ENCODE results near the gene ZNF385A. TPM values are rescaled to one million over a fixed set of nuclear protein-coding genes. Genes with fewer than 3 reads are reported as not detected.

ZNF385A gene
- total and polyA plus RNA-seq, 4 donors = 2.5 to 4.0 (median 2.8) TPM

DNA sequence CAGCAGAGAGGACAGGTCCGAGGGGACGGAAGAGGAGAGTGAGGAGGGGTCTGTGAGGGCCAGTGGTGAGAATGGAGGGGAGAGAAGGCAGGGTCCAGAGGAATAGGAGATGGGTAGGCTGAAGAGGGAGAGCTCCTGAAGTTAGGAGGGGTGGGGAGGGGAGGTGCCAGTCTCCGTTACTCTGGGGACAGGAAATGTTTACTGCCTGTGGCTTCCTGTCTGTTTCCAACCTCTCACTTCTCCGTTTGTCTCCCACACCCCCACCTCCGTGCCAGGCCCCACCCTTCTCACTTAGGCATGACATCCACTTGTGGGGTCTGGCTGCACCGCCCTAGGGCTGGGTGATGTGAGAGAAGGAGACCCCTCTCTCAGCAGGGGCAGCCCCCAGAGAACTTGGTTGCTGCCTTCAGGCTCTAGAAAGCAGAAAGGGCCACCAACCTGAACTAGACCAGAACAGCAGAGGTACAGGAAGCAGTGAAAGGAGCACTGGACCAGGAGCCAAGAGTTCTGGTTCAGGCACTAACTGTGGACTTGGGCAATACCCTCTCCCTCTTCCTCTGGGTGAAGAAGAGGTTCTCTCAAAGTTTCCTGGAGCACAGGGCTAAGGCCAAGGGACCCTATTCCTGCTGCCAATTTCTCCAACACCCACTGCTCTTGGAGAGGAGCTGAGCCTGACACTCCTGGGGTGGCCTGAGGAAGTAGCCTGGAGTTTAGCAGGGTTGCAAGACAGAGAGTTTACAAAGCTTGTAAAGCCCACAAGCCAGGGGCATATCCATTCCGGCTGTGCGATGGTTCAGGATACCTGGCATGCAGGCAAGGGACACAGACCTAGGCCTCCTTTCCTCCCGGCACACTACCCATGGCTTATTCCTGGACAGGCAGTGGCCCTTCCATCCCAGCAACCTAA is 29.0 kb upstream of the ZNF385A start:
- Histone ChIP-seq H3K27ac (ENCODE audit: low read depth in 1 of 2, low read length in 2 of 2) (peak overlapping the region; percentile 37 to 76), H3K27me3 (ENCODE audit: control insufficient read depth in 4 of 4, insufficient read depth in 4 of 4, low read length in 3 of 4) (no peaks in the 10 kb centered on the region), H3K4me3 (ENCODE audit: low read depth in 1 of 3, low read length in 3 of 3) (no peak overlapping the region), H3K4me1 (ENCODE audit: control insufficient read depth in 4 of 4, insufficient read depth in 4 of 4, low read length in 3 of 4) (peaks cover 18 to 63% (median 54%) of the 10 kb centered on the region in 4 donors), H3K9me3 (ENCODE audit: control insufficient read depth in 4 of 4, low read length in 3 of 4) (no peaks in the 10 kb centered on the region), H3K9ac (ENCODE audit: low read depth in 1 of 2, low read length in 2 of 2) (peak overlapping the region; percentile 19 to 32), H3K36me3 (ENCODE audit: control insufficient read depth in 4 of 4, insufficient read depth in 3 of 4, low read depth in 1 of 4, low read length in 3 of 4) (peaks cover 0 to 9% (median 3%) of the 10 kb centered on the region in 4 donors)
- no peak for DNase-seq (ENCODE audit: low spot score)
- TF ChIP-seq GABPA (IDR thresholded peaks at IDR 0.05 in 1 of 2, conservative IDR thresholded peaks at IDR 0.05 in 1 of 2) = no peak
- TF ChIP-seq, protein P1, sequence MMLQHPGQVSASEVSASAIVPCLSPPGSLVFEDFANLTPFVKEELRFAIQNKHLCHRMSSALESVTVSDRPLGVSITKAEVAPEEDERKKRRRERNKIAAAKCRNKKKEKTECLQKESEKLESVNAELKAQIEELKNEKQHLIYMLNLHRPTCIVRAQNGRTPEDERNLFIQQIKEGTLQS (IDR thresholded peaks at IDR 0.05) = no peak
- TF ChIP-seq, protein P2, sequence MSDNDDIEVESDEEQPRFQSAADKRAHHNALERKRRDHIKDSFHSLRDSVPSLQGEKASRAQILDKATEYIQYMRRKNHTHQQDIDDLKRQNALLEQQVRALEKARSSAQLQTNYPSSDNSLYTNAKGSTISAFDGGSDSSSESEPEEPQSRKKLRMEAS (IDR thresholded peaks at IDR 0.05) = no peak
- no peak for TF ChIP-seq EGR1 (IDR thresholded peaks at IDR 0.05; ENCODE audit: low read depth in 2 of 2)
- TF ChIP-seq RAD21 (IDR thresholded peaks at IDR 0.05) = no peak
- TF ChIP-seq FOXA2 (IDR thresholded peaks at IDR 0.05) = no peak
- TF ChIP-seq, protein P3, sequence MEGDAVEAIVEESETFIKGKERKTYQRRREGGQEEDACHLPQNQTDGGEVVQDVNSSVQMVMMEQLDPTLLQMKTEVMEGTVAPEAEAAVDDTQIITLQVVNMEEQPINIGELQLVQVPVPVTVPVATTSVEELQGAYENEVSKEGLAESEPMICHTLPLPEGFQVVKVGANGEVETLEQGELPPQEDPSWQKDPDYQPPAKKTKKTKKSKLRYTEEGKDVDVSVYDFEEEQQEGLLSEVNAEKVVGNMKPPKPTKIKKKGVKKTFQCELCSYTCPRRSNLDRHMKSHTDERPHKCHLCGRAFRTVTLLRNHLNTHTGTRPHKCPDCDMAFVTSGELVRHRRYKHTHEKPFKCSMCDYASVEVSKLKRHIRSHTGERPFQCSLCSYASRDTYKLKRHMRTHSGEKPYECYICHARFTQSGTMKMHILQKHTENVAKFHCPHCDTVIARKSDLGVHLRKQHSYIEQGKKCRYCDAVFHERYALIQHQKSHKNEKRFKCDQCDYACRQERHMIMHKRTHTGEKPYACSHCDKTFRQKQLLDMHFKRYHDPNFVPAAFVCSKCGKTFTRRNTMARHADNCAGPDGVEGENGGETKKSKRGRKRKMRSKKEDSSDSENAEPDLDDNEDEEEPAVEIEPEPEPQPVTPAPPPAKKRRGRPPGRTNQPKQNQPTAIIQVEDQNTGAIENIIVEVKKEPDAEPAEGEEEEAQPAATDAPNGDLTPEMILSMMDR (IDR thresholded peaks at IDR 0.05; ENCODE audit: low read depth, low read length, missing input control) = no peak
- no peak for TF ChIP-seq JUND (IDR thresholded peaks at IDR 0.05)
- TF ChIP-seq NR2F2 (IDR thresholded peaks at IDR 0.05) = no peak
- TF ChIP-seq YY1 (IDR thresholded peaks at IDR 0.05) = no peak
- TF ChIP-seq FOXA1 (IDR thresholded peaks at IDR 0.05) = no peak
- WGBS = 36% methylated on average over 9 of the region's 9 CpGs

- no peaks in the 10 kb centered on the region for H3K9me3 ChIP-seq (ENCODE audit: control insufficient read depth in 4 of 4, low read length in 3 of 4)
- 39% methylated on average over 3 of the region's 3 CpGs for WGBS
- no peak for DNase-seq (ENCODE audit: low spot score)
- peak overlapping the region; percentile 19 to 32 for H3K9ac ChIP-seq (ENCODE audit: low read depth in 1 of 2, low read length in 2 of 2)
- peak overlapping the region; percentile 37 to 76 for H3K27ac ChIP-seq (ENCODE audit: low read depth in 1 of 2, low read length in 2 of 2)
- no peak overlapping the region for H3K4me3 ChIP-seq (ENCODE audit: low read depth in 1 of 3, low read length in 3 of 3)
- TF ChIP-seq HNF4G (IDR thresholded peaks at IDR 0.05) (no peak), EGR1 (IDR thresholded peaks at IDR 0.05; ENCODE audit: low read depth in 2 of 2) (no peak), FOXA2 (IDR thresholded peaks at IDR 0.05) (no peak), SP1 (IDR thresholded peaks at IDR 0.05) (no peak), RAD21 (IDR thresholded peaks at IDR 0.05) (no peak), FOXA1 (IDR thresholded peaks at IDR 0.05) (no peak), RXRA (IDR thresholded peaks at IDR 0.05) (peak in 1 of 2 donors; percentile 15), HNF4A (conservative IDR thresholded peaks at IDR 0.05) (peak; percentile 18 to 48), GABPA (IDR thresholded peaks at IDR 0.05 in 1 of 2, conservative IDR thresholded peaks at IDR 0.05 in 1 of 2) (no peak), TAF1 (conservative IDR thresholded peaks at IDR 0.05) (no peak), YY1 (IDR thresholded peaks at IDR 0.05) (no peak)
- TF ChIP-seq, protein P4, sequence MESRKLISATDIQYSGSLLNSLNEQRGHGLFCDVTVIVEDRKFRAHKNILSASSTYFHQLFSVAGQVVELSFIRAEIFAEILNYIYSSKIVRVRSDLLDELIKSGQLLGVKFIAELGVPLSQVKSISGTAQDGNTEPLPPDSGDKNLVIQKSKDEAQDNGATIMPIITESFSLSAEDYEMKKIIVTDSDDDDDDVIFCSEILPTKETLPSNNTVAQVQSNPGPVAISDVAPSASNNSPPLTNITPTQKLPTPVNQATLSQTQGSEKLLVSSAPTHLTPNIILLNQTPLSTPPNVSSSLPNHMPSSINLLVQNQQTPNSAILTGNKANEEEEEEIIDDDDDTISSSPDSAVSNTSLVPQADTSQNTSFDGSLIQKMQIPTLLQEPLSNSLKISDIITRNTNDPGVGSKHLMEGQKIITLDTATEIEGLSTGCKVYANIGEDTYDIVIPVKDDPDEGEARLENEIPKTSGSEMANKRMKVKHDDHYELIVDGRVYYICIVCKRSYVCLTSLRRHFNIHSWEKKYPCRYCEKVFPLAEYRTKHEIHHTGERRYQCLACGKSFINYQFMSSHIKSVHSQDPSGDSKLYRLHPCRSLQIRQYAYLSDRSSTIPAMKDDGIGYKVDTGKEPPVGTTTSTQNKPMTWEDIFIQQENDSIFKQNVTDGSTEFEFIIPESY (IDR thresholded peaks at IDR 0.05) = no peak
- TF ChIP-seq, protein P3 (IDR thresholded peaks at IDR 0.05; ENCODE audit: low read depth, low read length, missing input control) = no peak
- H3K4me1 ChIP-seq (ENCODE audit: control insufficient read depth in 4 of 4, insufficient read depth in 4 of 4, low read length in 3 of 4) = peaks cover 18 to 68% (median 57%) of the 10 kb centered on the region in 4 donors
- H3K27me3 ChIP-seq (ENCODE audit: control insufficient read depth in 4 of 4, insufficient read depth in 4 of 4, low read length in 3 of 4) = no peaks in the 10 kb centered on the region
- peaks cover 0 to 11% (median 6%) of the 10 kb centered on the region in 4 donors for H3K36me3 ChIP-seq (ENCODE audit: control insufficient read depth in 4 of 4, insufficient read depth in 3 of 4, low read depth in 1 of 4, low read length in 3 of 4)
Observed at GRCh38 chr12:54412786-54413185, 28.3 kb upstream of the ZNF385A start.
